RWPE2 (cell line): Measurements from ENCODE around the gene ZNF823.

Experiments
- ATAC-seq: fragments of 200-7000 bp; cut with Tn5 transposase; 3 replicates; pipeline ENCODE4 v1.9.1; 2021; ENCODE audit warnings: low read depth
- DNase-seq: peaks from one replicate; pipeline ENCODE4 v3.0.0-alpha.2; 2020; ENCODE audit warnings: low spot score
- H3K27ac ChIP-seq: fragments of 450-650 bp; 2 replicates; pipeline ENCODE4 v1.5.1; 2017; ENCODE audit warnings: mild to moderate bottlenecking; ENCODE audit not compliant: poor library complexity, severe bottlenecking
- H3K27me3 ChIP-seq: fragments of 250-450 bp; sonication (Bioruptor Pico); 2 replicates; pipeline ENCODE4 v1.5.1; 2021; ENCODE audit warnings: mild to moderate bottlenecking, moderate library complexity; ENCODE audit not compliant: insufficient read depth, poor library complexity, severe bottlenecking
- H3K36me3 ChIP-seq: fragments of 250-450 bp; sonication (Bioruptor Pico); 2 replicates; pipeline ENCODE4 v1.5.1; 2020; ENCODE audit warnings: low read depth, mild to moderate bottlenecking, moderate library complexity
- H3K4me1 ChIP-seq: fragments of 250-450 bp; sonication (Bioruptor Pico); 2 replicates; pipeline ENCODE4 v1.5.1; 2021; ENCODE audit warnings: mild to moderate bottlenecking, moderate library complexity; ENCODE audit not compliant: insufficient read depth, poor library complexity, severe bottlenecking
- H3K4me3 ChIP-seq: fragments of 250-450 bp; sonication (Bioruptor Pico); 2 replicates; pipeline ENCODE4 v1.5.1; 2021; ENCODE audit warnings: mild to moderate bottlenecking, moderate library complexity; ENCODE audit not compliant: severe bottlenecking
- H3K9me3 ChIP-seq: fragments of 250-450 bp; sonication (Bioruptor Pico); 2 replicates; pipeline ENCODE4 v1.5.1; 2021; ENCODE audit warnings: mild to moderate bottlenecking, moderate library complexity; ENCODE audit not compliant: severe bottlenecking
- CTCF ChIP-seq: fragments of 450-650 bp; IDR thresholded peaks from one replicate; pipeline ENCODE4 v1.5.1; 2017; ENCODE audit warnings: mild to moderate bottlenecking, moderate library complexity; ENCODE audit not compliant: poor library complexity, severe bottlenecking

The ZNF823 gene

GRCh38 chr19:11674067-11674492, 64.7 kb downstream of the ZNF823 start:
- Histone ChIP-seq H3K4me3 (no peak overlapping the region), H3K27me3 (no peaks in the 10 kb centered on the region), H3K4me1 (no peaks in the 10 kb centered on the region), H3K27ac (no peak overlapping the region), H3K9me3 (peaks cover 3% of the 10 kb centered on the region), H3K36me3 (no peaks in the 10 kb centered on the region)
- ATAC-seq (no peak), DNase-seq (no peak)
- no peak for TF ChIP-seq CTCF

GRCh38 chr19:11673608-11674041, 65.1 kb downstream of the ZNF823 start:
- H3K27ac ChIP-seq = no peak overlapping the region
- H3K4me3 ChIP-seq = no peak overlapping the region
- DNase-seq = no peak
- no peaks in the 10 kb centered on the region for H3K27me3 ChIP-seq
- peak; percentile 28 for TF ChIP-seq CTCF
- ATAC-seq = no peak
- H3K9me3 ChIP-seq = peaks cover 3% of the 10 kb centered on the region
- H3K4me1 ChIP-seq = no peaks in the 10 kb centered on the region
- H3K36me3 ChIP-seq = no peaks in the 10 kb centered on the region
